Activated CD8-positive, alpha-beta memory T cell treated with anti-CD3 and anti-CD28 coated beads, Interleukin-2, amount 50 U/mL, for 48 hours (primary cell): ENCODE data around the gene ODAD4.
"Not testable (repeated sequence)": the region's sequence is repeated elsewhere in the genome, so short reads cannot be mapped to it uniquely, and the experiment has no call there.

Experiments used
- DNase-seq: peaks from one replicate; pipeline ENCODE4 v3.0.0-alpha.2; 2020

The ODAD4 gene

DNA sequence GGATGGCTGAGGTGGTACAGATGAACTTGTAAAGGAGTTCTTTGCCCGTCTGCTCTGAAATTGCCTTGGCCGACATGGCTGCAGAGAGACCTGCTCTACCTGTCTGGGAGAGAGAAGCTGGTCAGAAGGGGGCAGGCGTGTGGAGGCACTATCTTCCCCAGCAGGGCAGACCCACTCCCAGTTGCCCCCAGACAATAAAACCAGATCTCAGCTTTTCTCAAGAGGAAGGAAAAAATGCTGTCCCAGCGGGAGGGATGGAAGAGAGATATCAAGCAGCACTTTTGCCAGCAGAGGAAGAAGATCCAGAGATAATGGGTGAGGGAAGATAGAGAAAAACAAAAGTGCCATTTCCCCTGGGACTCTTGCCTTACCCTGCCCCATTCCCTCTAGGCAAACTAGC is 16.6 kb upstream of the ODAD4 start:
- DNase-seq: no peak

DNA sequence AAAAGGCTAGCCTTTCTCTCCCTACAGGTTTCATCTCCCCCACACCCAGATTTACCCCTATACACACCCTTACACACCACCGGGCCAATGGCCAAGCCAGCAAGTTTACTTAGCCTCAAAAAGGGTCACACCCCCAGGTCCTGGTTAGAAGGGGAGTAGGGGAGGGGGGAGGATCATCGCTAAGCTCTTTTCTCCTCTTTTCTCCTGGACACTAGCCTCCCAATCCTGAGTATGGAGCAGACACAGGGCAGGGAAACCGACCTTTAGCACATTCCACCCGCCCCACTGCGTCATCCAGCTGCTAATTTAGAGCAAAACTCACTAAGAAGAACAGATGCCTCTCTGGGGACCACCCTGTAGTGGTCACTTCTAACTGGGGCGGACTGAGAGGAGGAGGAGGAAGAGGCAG is 16.1 kb upstream of the ODAD4 start:
- DNase-seq: no peak

DNA sequence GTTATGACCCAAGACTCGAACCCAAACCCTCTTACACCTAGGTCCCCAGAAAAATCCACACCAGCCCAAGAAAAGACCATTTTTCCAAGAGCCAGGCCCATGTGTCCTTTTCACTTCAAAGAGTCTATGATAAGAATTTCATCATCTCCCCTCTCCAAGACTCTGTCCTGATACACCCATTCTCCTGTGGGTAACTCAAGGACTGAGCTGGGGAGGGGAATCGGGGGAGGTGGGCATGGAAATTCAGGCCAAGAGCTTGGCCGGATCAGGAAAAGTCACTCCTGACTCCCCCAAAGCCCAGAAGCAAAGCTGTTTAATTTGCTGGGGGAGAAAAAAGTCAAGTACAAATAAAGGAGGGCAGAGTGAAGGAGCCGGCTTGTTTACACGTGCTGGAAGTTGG is 15.4 kb upstream of the ODAD4 start:
- DNase-seq: no peak

DNA sequence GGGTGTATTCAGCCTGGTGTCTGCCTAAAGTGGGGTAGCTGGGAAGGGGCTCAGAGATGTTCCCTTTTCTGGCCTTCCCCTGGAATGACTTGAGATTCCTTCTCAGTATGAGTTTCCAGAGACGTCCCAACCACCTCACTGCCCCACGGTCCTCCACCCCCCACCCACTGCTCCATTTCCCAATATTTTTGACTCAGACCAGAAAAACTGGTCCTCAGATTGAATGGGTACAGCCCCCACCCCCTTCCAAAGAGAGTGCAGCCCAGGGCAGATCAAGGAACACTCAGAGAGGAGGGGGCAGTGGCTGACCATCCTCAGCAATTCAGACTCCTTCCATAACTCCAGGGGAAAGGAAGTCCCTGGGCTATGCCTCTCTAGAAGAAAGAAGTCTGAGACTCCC is 14.9 kb upstream of the ODAD4 start:
- no peak for DNase-seq

DNA sequence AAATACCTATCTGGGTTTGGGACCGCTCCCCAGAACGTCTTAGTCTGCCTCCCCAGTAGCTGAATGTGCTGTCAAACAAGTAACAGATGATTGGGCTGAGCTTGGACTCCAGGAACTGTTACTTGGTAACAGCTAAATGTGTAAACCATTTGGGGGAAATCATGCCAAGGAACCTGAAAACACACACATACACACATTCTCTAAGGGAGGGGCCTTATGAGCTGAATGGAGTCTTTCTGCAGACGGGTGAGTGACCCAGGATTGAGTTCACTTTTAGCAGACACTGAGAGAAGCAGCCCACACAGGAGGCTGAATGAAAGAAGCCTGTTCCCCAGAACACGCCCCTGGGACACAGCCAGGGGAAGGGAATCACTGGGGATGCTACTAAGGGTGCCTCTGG is 13.2 kb upstream of the ODAD4 start:
- no peak for DNase-seq

DNA sequence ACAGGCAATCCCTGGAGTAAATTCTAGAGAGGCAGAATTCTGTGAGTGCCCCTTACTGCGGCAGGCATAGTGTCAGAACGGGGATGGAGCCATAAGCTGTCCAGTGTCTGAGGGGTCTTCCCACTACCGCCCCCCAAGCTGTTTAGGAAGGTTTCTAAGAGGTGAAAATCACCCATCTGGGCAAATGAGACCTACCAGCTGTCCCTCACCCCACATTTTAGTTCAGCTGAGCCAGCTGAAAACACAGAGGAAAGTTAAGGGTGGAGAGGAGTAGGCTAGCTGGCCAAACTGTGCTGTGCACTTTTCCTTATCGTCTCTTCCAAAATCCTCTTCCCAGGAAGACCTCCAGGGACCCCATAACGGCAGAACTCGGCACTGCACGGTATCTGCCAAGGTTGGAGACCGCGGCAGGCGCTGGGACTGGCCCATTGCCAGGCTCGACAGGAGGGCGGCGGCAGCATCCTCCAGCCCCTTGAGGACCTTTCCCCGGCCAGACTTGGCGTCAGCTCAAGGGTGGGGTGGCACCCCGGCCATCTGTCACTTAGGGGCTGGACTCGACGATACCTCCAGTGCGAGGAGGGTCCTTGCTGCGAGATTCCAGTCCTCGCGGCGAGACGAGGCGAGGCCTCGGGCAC is 12.6 kb upstream of the ODAD4 start:
- peak; percentile 79 for DNase-seq

DNA sequence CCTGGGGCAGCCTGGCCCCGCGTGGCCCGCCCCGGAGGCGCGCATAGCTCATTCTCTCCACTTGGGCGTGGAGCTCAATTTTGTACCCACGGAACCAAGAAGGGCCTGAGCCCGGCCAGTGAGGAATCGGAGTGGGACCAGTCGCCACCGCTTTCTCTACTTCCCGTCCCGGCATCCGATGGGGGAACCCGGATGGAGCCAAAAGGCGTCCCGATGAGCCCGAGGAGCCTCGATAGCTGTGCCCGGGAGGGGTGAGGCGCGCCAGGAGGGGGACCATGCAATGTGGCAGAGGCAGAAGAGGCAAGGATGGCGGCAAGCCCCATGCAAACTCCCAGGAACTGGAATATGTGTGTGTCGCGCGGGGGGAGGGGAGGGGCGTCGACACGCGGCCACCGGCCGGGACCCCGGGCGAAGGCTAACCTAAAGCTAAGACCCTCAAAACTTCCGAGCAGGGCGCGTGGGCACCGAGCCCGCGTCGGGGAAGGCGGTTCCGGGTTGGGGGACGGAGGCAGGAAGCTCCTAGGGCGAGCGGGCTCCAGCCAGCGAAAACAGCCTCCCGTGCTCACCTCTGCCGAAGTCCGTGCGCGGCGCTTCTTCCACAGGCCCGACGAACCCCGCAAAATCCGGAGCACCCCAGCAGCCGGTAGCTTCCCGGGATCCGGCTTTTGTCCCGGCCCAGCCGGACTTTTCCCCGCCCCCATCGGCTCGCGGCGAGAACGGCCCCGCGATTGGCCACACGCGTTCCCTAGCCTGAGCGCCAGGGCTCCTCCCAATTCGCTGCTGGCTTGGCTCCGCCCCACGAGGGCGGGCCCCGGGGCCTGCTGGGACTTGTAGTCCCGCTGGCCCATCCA is 11.9 kb upstream of the ODAD4 start, which contains the start of gene ACLY:
Gene ACLY, minus strand, starts transcription at position 638 of the 851 bp plus-strand sequence. CDS start 5,078 bp downstream, outside the sequence.
- DNase-seq: peak; percentile 97

DNA sequence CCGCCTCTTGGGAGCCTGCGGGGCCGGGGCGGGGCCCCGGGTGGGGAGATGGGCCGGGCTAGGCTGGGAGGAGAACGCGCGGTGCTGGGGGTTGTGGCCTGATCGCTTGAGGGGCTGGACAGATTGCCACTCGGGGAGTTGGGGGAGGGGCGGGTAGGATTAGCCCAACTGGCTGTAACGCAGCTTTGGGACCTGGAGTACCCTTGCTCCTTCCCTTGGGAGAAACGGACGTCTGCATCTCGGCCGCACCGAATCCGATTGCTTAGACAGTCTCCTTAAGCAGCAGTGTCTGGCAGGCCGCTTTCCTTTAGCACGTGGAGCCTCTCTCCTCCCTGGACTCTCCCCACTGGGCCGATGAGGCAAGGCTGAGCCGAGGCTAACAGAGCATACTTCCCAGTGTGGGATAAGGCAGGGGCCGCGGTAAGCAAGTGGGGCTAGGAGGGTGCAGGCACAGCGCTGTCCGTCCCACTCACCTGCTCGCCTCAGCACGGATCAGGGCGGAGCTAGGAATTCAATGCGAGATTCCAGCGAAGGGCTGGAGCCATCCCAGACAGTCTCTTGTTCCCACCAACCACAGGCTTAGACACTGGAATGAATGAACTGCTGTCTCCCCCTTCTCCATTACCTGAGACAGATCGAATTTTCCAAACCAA is 11.1 kb upstream of the ODAD4 start:
- no peak for DNase-seq

DNA sequence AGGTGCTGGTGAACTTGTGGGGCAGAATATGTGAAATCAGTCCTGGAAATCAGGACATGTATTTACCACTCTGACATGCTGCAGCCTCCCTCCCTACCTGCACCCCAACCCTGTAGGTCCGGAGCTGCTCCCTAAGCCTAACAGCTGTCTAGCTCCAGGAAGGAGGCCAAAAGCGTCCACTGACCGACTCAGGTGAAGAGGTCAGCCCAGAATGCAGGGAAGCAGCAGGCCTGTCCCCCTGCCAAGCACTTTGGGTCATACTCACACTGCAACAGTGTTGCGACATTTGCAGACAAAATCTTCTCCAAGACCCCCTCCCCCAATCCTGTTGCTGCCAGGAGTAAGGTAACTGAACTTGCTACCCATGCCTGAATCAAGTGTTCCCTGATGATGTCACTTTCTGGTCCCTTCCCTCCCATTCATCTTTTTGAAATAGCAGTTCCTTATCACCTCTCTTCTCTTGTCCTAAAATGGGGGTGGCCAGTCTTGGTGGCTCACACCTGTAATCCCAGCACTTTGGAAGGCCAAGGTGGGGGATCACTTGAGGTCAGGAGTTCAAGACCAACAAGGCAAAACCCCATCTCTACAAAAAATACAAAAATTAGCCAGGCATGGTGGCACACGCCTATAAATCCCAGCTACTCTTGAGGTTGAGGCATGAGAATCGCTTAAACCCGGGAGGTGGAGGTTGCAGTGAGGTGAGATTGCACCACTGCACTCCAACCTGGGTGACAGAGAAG is 10.4 kb upstream of the ODAD4 start:
- DNase-seq: no peak

DNA sequence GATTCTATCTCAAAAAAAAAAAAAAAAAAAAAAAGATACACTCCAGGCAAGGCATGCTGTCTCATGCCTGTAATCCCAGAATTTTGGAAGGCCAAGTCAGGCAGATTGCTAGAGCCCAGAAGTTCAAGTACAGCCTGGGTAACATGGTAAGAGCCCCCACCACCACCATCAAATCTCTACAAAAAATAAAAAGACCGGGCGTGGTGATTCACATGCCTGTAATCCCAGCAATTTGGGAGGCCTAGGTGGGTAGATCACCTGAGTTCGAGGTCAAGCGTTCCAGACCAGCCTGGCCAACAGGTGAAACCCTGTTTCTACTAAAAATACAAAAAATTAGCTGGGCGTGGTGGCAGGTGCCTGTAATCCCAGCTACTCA is 9.8 kb upstream of the ODAD4 start:
- DNase-seq: no peak

DNA sequence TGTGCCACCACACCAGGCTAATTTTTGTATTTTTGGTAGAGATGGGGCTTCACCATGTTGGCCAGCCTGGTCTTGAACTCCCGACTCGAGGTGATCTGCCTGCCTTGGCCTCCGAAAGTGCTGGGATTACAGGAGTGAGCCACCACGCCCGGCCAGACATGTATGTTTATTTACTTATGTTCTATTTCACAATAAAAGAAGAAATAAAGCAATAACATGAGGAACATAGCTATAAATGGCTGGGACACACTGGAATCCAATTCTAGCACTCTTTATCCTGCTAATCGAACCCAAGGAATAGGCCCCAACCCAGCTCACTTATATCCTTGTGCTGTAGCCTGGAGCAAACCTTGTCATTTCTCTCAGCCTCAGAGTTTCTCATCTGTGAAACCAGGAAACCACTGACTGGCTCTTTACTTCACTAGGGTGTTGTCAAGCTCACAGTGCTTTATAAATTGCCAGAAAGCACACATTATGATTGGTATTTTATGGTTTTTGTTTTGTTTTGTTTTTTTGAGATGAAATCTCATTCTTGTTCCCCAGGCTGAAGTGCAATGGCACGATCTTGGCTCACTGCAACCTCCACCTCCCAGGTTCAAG is 4.3 kb upstream of the ODAD4 start:
- no peak for DNase-seq

DNA sequence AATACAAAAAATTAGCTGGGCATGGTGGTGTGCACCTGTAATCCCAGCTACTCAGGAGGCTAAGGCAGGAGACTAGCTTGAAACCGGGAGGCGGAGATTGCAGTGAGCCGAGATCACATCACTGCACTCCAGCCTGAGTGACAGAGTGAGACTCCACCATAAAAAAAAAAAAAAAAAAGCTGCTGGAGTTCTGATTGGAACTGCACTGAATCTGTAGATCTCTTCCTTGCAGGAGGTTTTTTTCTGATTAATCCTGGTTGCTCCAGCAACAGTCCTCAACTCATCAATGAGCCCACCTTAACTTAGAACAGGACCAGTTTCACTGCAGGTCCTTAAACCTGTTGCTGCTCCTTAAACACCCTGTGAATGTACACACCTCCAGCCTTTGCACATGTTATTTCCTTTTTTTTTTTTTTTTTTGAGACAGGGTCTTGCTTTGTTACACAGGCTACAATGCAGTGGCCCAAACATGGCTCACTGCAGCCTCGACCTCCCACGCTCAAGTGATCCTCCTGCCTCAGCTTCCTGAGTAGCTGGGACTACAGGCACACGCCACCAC is 1.6 kb upstream of the ODAD4 start:
- DNase-seq: no peak

DNA sequence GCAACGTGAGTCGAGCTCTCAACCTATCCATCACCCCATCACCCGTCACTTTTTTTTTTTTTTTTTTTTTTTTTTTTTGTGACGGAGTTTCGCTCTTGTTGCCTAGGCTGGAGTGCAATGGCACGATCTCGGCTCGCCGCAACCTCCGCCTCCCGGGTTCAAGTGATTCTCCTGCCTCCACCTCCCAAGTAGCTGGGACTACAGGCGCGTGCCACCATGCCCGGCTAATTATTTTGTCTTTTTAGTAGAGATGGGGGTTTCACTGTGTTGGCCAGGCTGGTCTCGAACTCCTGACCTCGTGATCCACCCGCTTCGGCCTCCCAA is 378 bp downstream of the ODAD4 start:
- DNase-seq: not testable (repeated sequence)

DNA sequence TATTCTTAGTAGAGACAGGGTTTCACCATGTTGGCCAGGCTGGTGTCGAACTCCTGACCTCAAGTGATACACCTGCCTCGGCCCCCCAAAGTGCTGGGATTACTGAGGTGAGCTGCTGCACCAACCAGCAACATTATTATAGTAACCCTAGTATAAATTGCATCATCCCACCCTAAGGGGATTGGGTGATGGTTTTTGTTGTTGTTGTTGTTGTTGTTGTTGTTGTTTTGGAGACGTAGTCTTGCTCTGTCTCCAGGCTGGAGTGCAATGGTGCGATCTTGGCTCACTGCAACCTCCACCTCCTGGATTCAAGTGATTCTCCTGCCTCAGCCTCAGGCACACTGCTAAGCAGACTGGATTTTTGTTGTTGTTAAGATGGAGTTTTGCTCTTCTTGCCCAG is 1.3 kb downstream of the ODAD4 start:
- DNase-seq: not testable (repeated sequence)

DNA sequence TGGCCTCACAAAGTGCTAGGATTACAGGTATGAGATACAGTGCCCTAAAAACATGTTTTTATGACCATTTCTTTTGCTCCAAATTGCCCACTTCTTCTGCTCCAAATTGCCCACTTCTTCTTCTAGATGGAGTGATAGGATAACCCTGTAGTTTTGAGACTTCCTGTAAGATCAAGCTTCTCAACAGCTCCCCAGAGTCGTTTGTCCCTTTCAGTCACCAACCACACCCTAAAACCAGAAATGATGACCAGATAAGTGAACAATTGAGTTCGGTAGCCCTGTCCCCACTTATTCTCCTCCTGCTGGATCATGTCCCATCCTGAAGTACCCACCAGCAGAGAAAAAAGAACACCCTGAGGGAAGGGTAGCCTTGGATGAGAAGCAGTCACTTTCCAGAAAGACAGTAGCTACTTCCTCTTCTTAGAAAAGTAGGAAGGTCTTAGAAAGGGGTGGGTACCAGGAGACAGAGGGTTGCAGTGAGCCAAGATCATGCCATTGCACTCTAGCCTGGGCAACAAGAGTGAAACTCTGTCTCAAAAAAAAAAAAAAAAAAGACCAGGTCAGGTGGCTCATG is 2.5 kb downstream of the ODAD4 start:
- no peak for DNase-seq

DNA sequence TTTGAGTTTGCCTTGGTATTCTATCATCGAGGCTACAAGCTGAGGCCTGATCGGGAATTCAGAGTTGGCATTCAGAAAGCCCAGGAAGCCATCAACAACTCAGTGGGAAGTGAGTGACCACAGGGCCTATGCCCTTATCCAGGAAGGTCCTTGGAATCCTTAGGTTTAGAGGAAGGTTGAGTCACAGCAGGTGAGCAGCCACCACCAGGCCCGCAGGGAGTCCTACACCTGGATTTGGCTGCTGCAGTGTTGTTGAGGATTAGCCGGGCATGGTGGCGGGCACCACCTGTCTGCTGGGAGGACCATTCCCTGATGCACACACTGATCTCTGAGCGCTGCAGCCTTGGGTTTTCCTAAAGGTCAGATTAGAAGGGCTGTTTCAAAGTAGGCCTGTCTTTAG is 5.2 kb downstream of the ODAD4 start:
- no peak for DNase-seq

DNA sequence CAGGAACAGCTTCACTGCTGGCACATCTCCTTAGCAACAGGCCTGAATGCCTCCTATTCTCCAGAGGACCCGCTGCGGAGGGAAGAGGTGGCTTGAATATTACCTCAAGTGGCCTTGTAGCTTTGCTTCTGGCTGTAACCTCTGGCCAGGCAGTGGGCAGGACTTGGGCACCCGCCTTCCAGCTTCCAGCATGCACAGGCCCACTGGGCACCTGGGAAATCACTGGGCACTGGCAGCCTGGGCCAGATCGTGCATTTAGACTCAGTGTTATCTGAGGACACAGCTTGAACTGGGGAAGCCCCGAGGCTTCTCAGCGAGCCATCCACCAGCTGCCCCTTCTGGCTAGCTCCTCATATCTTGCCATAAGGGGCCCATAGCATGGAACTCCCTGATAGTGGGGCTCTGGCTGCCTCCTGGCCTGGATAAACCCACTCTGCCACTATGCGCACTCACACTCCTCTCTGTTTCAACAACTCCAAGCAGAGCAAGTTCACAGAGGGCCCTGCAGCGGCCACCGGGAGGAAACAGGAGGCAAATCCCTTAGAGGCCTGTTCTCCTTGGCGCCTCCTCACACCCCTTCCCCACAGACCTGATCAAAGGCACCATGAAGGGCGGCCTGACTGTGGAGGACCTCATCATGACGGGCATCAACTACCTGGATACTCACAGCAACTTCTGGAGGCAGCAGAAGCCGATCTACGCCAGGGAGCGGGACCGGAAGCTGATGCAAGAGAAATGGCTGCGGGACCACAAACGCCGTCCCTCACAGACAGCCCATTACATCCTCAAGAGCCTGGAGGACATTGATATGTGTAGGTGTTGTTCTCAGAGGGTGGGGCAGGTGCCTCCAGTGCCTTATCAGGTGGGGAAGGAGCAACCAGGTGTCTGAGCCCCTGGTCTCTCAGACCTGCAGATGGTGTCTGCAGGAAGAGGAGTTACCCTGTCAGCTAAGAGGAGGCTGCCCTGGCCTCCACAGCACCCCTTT is 7.8 kb downstream of the ODAD4 start:
- DNase-seq: no peak

DNA sequence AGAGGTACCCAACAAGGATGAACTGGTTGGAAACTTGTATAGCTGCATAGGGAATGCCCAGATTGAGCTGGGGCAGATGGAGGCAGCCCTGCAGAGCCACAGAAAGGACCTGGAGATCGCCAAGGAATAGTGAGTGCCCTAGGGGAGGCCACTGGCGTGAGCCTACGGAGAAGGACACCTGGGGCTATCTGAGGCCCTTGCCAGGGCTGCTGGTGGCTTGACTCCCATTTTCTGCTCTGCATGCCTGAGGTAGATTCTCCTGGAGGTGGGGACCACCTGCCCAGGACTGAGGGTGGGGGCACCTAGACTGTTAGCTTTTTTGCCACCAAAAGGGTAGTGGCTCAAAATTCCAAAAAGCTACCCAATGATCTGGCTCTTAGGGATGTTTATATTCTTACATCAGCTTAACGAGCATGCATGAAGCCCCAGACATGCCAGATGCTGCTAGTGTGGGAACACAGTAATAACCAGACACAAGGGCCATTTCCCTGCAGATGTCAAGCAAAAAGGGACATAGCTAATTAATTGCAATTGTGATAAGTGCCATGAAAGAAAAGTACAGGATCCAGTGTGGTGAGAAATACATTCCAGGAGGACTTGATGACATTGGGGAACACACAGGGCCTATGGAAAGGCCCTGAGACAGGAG is 8.8 kb downstream of the ODAD4 start:
- no peak for DNase-seq

DNA sequence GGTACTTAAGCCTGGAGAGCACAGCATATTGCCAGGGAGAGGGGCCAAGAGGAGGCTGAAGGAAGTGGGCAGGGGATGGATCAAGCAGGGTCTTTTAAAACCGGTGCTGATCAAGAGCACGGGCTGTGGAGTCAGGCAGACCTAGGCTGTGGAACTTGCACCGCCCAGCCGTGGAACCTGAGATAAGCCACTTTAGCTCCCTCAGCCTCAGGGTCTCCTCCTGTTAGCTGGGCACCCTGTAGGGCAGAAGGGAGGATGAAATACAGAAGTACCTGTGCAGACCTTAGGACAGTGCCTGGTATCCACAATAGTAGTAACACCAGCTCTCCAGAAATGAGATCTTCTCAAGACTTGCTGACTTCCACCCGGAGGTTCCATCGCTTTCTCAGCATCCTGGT is 9.3 kb downstream of the ODAD4 start:
- no peak for DNase-seq

DNA sequence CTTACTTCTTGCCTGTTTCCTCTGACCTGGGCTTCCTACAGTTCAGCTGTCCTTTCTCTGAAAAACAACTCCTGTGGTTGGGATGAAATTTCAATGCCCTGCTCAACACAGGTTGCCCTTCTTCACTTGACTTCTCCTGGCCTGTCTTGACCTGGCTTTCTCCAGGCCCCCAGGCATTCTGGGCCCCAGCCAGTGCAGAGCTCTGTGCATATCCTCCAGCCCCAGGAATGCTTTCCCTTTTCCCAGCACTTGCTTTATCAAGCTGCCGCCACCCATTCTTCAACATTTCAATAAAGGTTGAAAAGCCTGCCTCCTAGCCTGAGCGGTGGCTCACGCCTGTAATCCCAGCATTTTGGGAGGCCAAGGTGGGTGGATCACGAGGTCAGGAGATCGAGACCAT is 10.8 kb downstream of the ODAD4 start:
- DNase-seq: no peak
